ENCODE results near the gene TMEM115. TPM values are rescaled to one million over a fixed set of nuclear protein-coding genes. Genes with fewer than 3 reads are reported as not detected.
A peak's percentile ranks its signal among the peaks of the same experiment; 100 is the strongest.

TMEM115 gene
- total and polyA plus RNA-seq, 2 experiments from 2014 or later, result 17.8 to 49.2 TPM

GRCh38 chr3:50336452-50337174 lies 22.7 kb downstream of the TMEM115 start:
- Histone ChIP-seq H3F3A (replicated peaks; ENCODE audit: low read depth) (peaks cover 37% of the 10 kb centered on the region), H3K9me2 (ENCODE audit: insufficient read depth) (no peaks in the 10 kb centered on the region), H4K20me1 (replicated peaks; ENCODE audit: insufficient read depth) (peaks cover 17% of the 10 kb centered on the region), H2AFZ (peak overlapping the region; percentile 91; the same call in 1 of the 2 replicates), H3K4me3 (peak overlapping the region; percentile 97), H3K27me3 (ENCODE audit: insufficient read depth) (peaks cover 36% of the 10 kb centered on the region), H3K4me2 (peak overlapping the region; percentile 90), H3K79me2 (replicated peaks; ENCODE audit: insufficient read depth) (peaks cover 36% of the 10 kb centered on the region), H3K27ac (ENCODE audit: low read depth) (peak overlapping the region; percentile 87), H3K4me1 (ENCODE audit: insufficient read depth) (peaks cover 24% of the 10 kb centered on the region), H3K36me3 (ENCODE audit: insufficient read depth) (0 out of 2 replicates have a peak, but pooled peaks cover 4% of the 10 kb centered on the region)
- H3K9me3 Mint-ChIP-seq, result peaks cover 3% of the 10 kb centered on the region; the same call in 1 of the 3 replicates
- no peak for TF ChIP-seq REST (IDR thresholded peaks at IDR 0.05; ENCODE audit: unreplicated experiment)
- TF ChIP-seq, protein P1, sequence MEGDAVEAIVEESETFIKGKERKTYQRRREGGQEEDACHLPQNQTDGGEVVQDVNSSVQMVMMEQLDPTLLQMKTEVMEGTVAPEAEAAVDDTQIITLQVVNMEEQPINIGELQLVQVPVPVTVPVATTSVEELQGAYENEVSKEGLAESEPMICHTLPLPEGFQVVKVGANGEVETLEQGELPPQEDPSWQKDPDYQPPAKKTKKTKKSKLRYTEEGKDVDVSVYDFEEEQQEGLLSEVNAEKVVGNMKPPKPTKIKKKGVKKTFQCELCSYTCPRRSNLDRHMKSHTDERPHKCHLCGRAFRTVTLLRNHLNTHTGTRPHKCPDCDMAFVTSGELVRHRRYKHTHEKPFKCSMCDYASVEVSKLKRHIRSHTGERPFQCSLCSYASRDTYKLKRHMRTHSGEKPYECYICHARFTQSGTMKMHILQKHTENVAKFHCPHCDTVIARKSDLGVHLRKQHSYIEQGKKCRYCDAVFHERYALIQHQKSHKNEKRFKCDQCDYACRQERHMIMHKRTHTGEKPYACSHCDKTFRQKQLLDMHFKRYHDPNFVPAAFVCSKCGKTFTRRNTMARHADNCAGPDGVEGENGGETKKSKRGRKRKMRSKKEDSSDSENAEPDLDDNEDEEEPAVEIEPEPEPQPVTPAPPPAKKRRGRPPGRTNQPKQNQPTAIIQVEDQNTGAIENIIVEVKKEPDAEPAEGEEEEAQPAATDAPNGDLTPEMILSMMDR (conservative IDR thresholded peaks at IDR 0.05; ENCODE audit: low read depth in 2 of 2), result 0 out of 4 replicates have a peak, but pooled peaks of 1 of the 2 experiments have one; percentile 10
- DNase-seq (ENCODE audit: low spot score) (peak; percentile 41), ATAC-seq (peak; percentile 4)
- peaks cover 6% of the 10 kb centered on the region for H3K36me3 Mint-ChIP-seq (ENCODE audit: low read depth)
- peak overlapping the region; percentile 90 for H3K4me3 Mint-ChIP-seq
- peaks cover 34% of the 10 kb centered on the region for H3K4me1 Mint-ChIP-seq
- H3K27me3 Mint-ChIP-seq (ENCODE audit: insufficient read depth, low read depth, poor library complexity), result peaks cover 44% of the 10 kb centered on the region
- peak overlapping the region; percentile 65 for H3K27ac Mint-ChIP-seq

- peaks cover 8% of the 10 kb centered on the region for H3K36me3 ChIP-seq (ENCODE audit: insufficient read depth)
- peaks cover 36% of the 10 kb centered on the region for H3K79me2 ChIP-seq (replicated peaks; ENCODE audit: insufficient read depth)
- Mint-ChIP-seq H3K9me3 (peaks cover under 1% of the 10 kb centered on the region; the same call in 1 of the 3 replicates), H3K27ac (no peak overlapping the region), H3K4me1 (peaks cover 27% of the 10 kb centered on the region), H3K36me3 (ENCODE audit: low read depth) (peaks cover 26% of the 10 kb centered on the region), H3K27me3 (ENCODE audit: insufficient read depth, low read depth, poor library complexity) (peaks cover 27% of the 10 kb centered on the region), H3K4me3 (0 out of 3 replicates have a peak overlapping the region, but pooled peaks have one; percentile 14)
- no peaks in the 10 kb centered on the region for H3K9me2 ChIP-seq (ENCODE audit: insufficient read depth)
- no peak overlapping the region for H3K4me3 ChIP-seq
- no peak overlapping the region for H3K27ac ChIP-seq (ENCODE audit: low read depth)
- no peak for ATAC-seq
- H4K20me1 ChIP-seq (replicated peaks; ENCODE audit: insufficient read depth), result peaks cover 17% of the 10 kb centered on the region
- peaks cover 31% of the 10 kb centered on the region for H3F3A ChIP-seq (replicated peaks; ENCODE audit: low read depth)
- H3K27me3 ChIP-seq (ENCODE audit: insufficient read depth), result peaks cover 15% of the 10 kb centered on the region
- H2AFZ ChIP-seq, result no peak overlapping the region
- DNase-seq (ENCODE audit: low spot score), result no peak
- H3K4me2 ChIP-seq, result no peak overlapping the region
- peaks cover 16% of the 10 kb centered on the region for H3K4me1 ChIP-seq (ENCODE audit: insufficient read depth)
- TF ChIP-seq EZH2 (IDR thresholded peaks at IDR 0.05; ENCODE audit: low read depth, unreplicated experiment), result no peak
- TF ChIP-seq, protein P1 (conservative IDR thresholded peaks at IDR 0.05; ENCODE audit: low read depth in 2 of 2), result no peak
- TF ChIP-seq ZNF331 (CRISPR knock-in tag; IDR thresholded peaks at IDR 0.05; ENCODE audit: low read depth), result no peak
- no peak for TF ChIP-seq ETS1 (IDR thresholded peaks at IDR 0.05)
- no peak for TF ChIP-seq POLR2AphosphoS5 (IDR thresholded peaks at IDR 0.05; ENCODE audit: low read depth)
- no peak for TF ChIP-seq CREB1 (CRISPR knock-in tag; IDR thresholded peaks at IDR 0.05; ENCODE audit: low read depth)
- no peak for TF ChIP-seq JUNB (IDR thresholded peaks at IDR 0.05; ENCODE audit: unreplicated experiment)
- TF ChIP-seq EZH2phosphoT487 (IDR thresholded peaks at IDR 0.05; ENCODE audit: unreplicated experiment), result no peak
- TF ChIP-seq STAT1 (IDR thresholded peaks at IDR 0.05; ENCODE audit: unreplicated experiment), result no peak
Observed at GRCh38 chr3:50334339-50335075, 24.8 kb downstream of the TMEM115 start.

All from GM23338 (cell line).